Mesendoderm (in vitro differentiated cells): ENCODE results near the gene ARSJ.

ENCODE experiments used
- DNase-seq: peaks from one replicate; pipeline ENCODE4 v3.0.0; 2013
- H2AK5ac ChIP-seq: 2 replicates; pipeline ENCODE4 v1.6.1; 2013; ENCODE audit warnings: low read length, inconsistent platforms
- H2BK120ac ChIP-seq: 2 replicates; pipeline ENCODE4 v1.6.1; 2013; ENCODE audit warnings: low read depth, mild to moderate bottlenecking, low read length, moderate library complexity, mixed read lengths
- H2BK15ac ChIP-seq: replicated peaks from 2 replicates; pipeline ENCODE4 v1.6.1; 2013; ENCODE audit warnings: low read depth, mild to moderate bottlenecking, moderate library complexity
- H2BK5ac ChIP-seq: 2 replicates; pipeline ENCODE4 v1.6.1; 2013; ENCODE audit warnings: low read length, inconsistent platforms
- H3K18ac ChIP-seq: 2 replicates; pipeline ENCODE4 v1.6.1; 2013; ENCODE audit warnings: mild to moderate bottlenecking, low read length, mixed read lengths
- H3K23ac ChIP-seq: one replicate; pipeline ENCODE4 v1.6.1; 2013; ENCODE audit warnings: low read length
- H3K27ac ChIP-seq: 2 replicates; pipeline ENCODE4 v1.5.1; 2013; ENCODE audit warnings: low read depth, mild to moderate bottlenecking, inconsistent platforms, low read length, moderate library complexity
- H3K27me3 ChIP-seq: 2 replicates; pipeline ENCODE4 v1.6.1; 2013; ENCODE audit warnings: low read length, control low read depth, mild to moderate bottlenecking, inconsistent platforms; ENCODE audit not compliant: insufficient read depth, poor library complexity
- H3K36me3 ChIP-seq: 2 replicates; pipeline ENCODE4 v1.6.1; 2013; ENCODE audit warnings: low read length, inconsistent platforms; ENCODE audit not compliant: control insufficient read depth, insufficient read depth
- H3K4ac ChIP-seq: one replicate; pipeline ENCODE4 v1.6.1; 2013; ENCODE audit warnings: low read depth, mild to moderate bottlenecking, low read length, moderate library complexity
- H3K4me1 ChIP-seq: 2 replicates; pipeline ENCODE4 v1.6.1; 2013; ENCODE audit warnings: low read depth, low read length, inconsistent platforms; ENCODE audit not compliant: control insufficient read depth
- H3K4me2 ChIP-seq: 2 replicates; pipeline ENCODE4 v1.6.1; 2013; ENCODE audit warnings: low read length
- H3K4me3 ChIP-seq: 2 replicates; pipeline ENCODE4 v1.5.1; 2013; ENCODE audit warnings: mild to moderate bottlenecking, low read length
- H3K56ac ChIP-seq: one replicate; pipeline ENCODE4 v1.6.1; 2013; ENCODE audit warnings: low read length
- H3K79me1 ChIP-seq: 2 replicates; pipeline ENCODE4 v1.6.1; 2013; ENCODE audit warnings: low read length, inconsistent platforms
- H3K79me2 ChIP-seq: 2 replicates; pipeline ENCODE4 v1.6.1; 2013; ENCODE audit warnings: mild to moderate bottlenecking, low read length; ENCODE audit not compliant: control insufficient read depth, insufficient read depth
- H3K9ac ChIP-seq: 2 replicates; pipeline ENCODE4 v1.6.1; 2013; ENCODE audit warnings: low read length, inconsistent platforms
- H4K5ac ChIP-seq: one replicate; pipeline ENCODE4 v1.6.1; 2013; ENCODE audit warnings: low read length
- H4K8ac ChIP-seq: one replicate; pipeline ENCODE4 v1.6.1; 2013; ENCODE audit warnings: low read depth, mild to moderate bottlenecking, control low read depth, low read length, moderate library complexity
- WGBS: extraction: QIAGEN DNeasy Blood & Tissue Kit; methylation state at CpG from one replicate; pipeline ENCODE4 v1.1.7; 2013; ENCODE audit warnings: low lambda C conversion rate, missing lambda C conversion rate; ENCODE audit not compliant: insufficient coverage; ENCODE audit errors: extremely low coverage; 5-methylcytosine and 5-hydroxymethylcytosine counted together

ARSJ gene

GRCh38 chr4:113976741-113977525 lies 2.5 kb downstream of the ARSJ start:
- Histone ChIP-seq H3K9ac (no peak overlapping the region), H2BK15ac (no peak overlapping the region), H3K56ac (no peak overlapping the region), H3K36me3 (no peaks in the 10 kb centered on the region), H3K4me2 (no peak overlapping the region), H4K8ac (no peak overlapping the region), H3K79me1 (no peaks in the 10 kb centered on the region), H2AK5ac (no peak overlapping the region), H4K5ac (no peak overlapping the region), H3K4me1 (no peaks in the 10 kb centered on the region), H3K4ac (no peak overlapping the region), H3K18ac (no peak overlapping the region), H3K4me3 (no peak overlapping the region), H3K27me3 (no peaks in the 10 kb centered on the region), H3K27ac (no peak overlapping the region), H2BK5ac (no peak overlapping the region), H2BK120ac (no peak overlapping the region), H3K79me2 (peaks cover 2% of the 10 kb centered on the region), H3K23ac (no peak overlapping the region)
- DNase-seq, result no peak
- WGBS, result no CpG with 5 or more reads among the region's 2 CpGs

- H3K4me3 ChIP-seq, result no peak overlapping the region
- H2BK15ac ChIP-seq, result no peak overlapping the region
- H4K8ac ChIP-seq, result no peak overlapping the region
Observed at GRCh38 chr4:113975578-113975977, 3.9 kb downstream of the ARSJ start.

GRCh38 chr4:113974467-113974866 lies 5.0 kb downstream of the ARSJ start:
- no peak overlapping the region for H3K4me3 ChIP-seq
- H2AK5ac ChIP-seq, result no peak overlapping the region

More at GRCh38 chr4:113975578-113975977, 3.9 kb downstream of the ARSJ start:
- Histone ChIP-seq H3K23ac (no peak overlapping the region), H3K36me3 (no peaks in the 10 kb centered on the region), H3K4ac (no peak overlapping the region), H2BK5ac (no peak overlapping the region), H3K4me1 (no peaks in the 10 kb centered on the region), H3K79me2 (peaks cover 2% of the 10 kb centered on the region), H2BK120ac (no peak overlapping the region), H3K27ac (no peak overlapping the region), H3K4me2 (no peak overlapping the region), H3K56ac (no peak overlapping the region), H3K18ac (no peak overlapping the region), H3K79me1 (no peaks in the 10 kb centered on the region), H3K27me3 (no peaks in the 10 kb centered on the region), H4K5ac (no peak overlapping the region), H3K9ac (no peak overlapping the region), H2AK5ac (no peak overlapping the region)
- no peak for DNase-seq
- WGBS, result no CpG with 5 or more reads among the region's 2 CpGs

GRCh38 chr4:113973345-113973744 lies 6.1 kb downstream of the ARSJ start:
- Histone ChIP-seq H3K79me2 (peaks cover 2% of the 10 kb centered on the region), H3K27me3 (no peaks in the 10 kb centered on the region), H3K27ac (no peak overlapping the region), H3K18ac (no peak overlapping the region), H4K8ac (no peak overlapping the region), H2BK15ac (no peak overlapping the region), H2BK5ac (no peak overlapping the region), H3K4me3 (no peak overlapping the region), H3K4me1 (no peaks in the 10 kb centered on the region), H4K5ac (no peak overlapping the region), H3K79me1 (no peaks in the 10 kb centered on the region), H2BK120ac (no peak overlapping the region), H3K4me2 (no peak overlapping the region), H3K56ac (no peak overlapping the region), H3K9ac (no peak overlapping the region), H3K36me3 (no peaks in the 10 kb centered on the region), H2AK5ac (no peak overlapping the region), H3K4ac (no peak overlapping the region), H3K23ac (no peak overlapping the region)
- WGBS, result 100% methylated on average over 2 of the region's 3 CpGs
- no peak for DNase-seq

More at GRCh38 chr4:113974467-113974866, 5.0 kb downstream of the ARSJ start:
- Histone ChIP-seq H3K79me2 (peaks cover 2% of the 10 kb centered on the region), H4K5ac (no peak overlapping the region), H4K8ac (no peak overlapping the region), H3K4ac (no peak overlapping the region), H3K27me3 (no peaks in the 10 kb centered on the region), H3K23ac (no peak overlapping the region), H3K56ac (no peak overlapping the region), H3K36me3 (no peaks in the 10 kb centered on the region), H3K27ac (no peak overlapping the region), H3K4me2 (no peak overlapping the region), H3K9ac (no peak overlapping the region), H3K18ac (no peak overlapping the region), H2BK120ac (no peak overlapping the region), H3K4me1 (no peaks in the 10 kb centered on the region), H2BK5ac (no peak overlapping the region), H3K79me1 (no peaks in the 10 kb centered on the region), H2BK15ac (no peak overlapping the region)
- no peak for DNase-seq

GRCh38 chr4:113972781-113973180 lies 6.7 kb downstream of the ARSJ start:
- DNase-seq, result no peak
- Histone ChIP-seq H3K4me2 (no peak overlapping the region), H3K27ac (no peak overlapping the region), H4K8ac (no peak overlapping the region), H3K9ac (no peak overlapping the region), H3K4me1 (no peaks in the 10 kb centered on the region), H2BK15ac (no peak overlapping the region), H3K79me2 (peaks cover 2% of the 10 kb centered on the region), H2BK5ac (no peak overlapping the region), H4K5ac (no peak overlapping the region), H2AK5ac (no peak overlapping the region), H3K23ac (no peak overlapping the region), H2BK120ac (no peak overlapping the region), H3K79me1 (no peaks in the 10 kb centered on the region), H3K56ac (no peak overlapping the region), H3K18ac (no peak overlapping the region), H3K36me3 (no peaks in the 10 kb centered on the region), H3K4ac (no peak overlapping the region), H3K27me3 (no peaks in the 10 kb centered on the region), H3K4me3 (no peak overlapping the region)
- no CpG with 5 or more reads among the region's 4 CpGs for WGBS
